H9 (cell line): ENCODE results near the gene ARMC9. TPM values are rescaled to one million over a fixed set of nuclear protein-coding genes. Genes with fewer than 3 reads are reported as not detected.

Source experiments
- DNase-seq: peaks from one replicate; pipeline ENCODE4 v3.0.0-alpha.2; 2017
- H2AFZ ChIP-seq: one replicate; pipeline ENCODE4 v1.6.1; 2013; ENCODE audit warnings: mild to moderate bottlenecking, low read length, control low read depth, moderate library complexity
- H2AK5ac ChIP-seq: 2 replicates; pipeline ENCODE4 v1.6.1; 2013; ENCODE audit warnings: low read length, control low read depth, mixed read lengths; ENCODE audit not compliant: insufficient read length
- H2BK120ac ChIP-seq: one replicate; pipeline ENCODE4 v1.6.1; 2013; ENCODE audit warnings: low read depth, mild to moderate bottlenecking, low read length, control low read depth, inconsistent platforms; ENCODE audit not compliant: poor library complexity, severe bottlenecking
- H2BK12ac ChIP-seq: 2 replicates; pipeline ENCODE4 v1.6.1; 2013; ENCODE audit warnings: low read length, control low read depth, mixed read lengths, low read depth; ENCODE audit not compliant: insufficient read length
- H2BK15ac ChIP-seq: 2 replicates; pipeline ENCODE4 v1.6.1; 2013; ENCODE audit warnings: low read depth, low read length, control low read depth
- H2BK20ac ChIP-seq: one replicate; pipeline ENCODE4 v1.6.1; 2013; ENCODE audit warnings: low read depth, mild to moderate bottlenecking, low read length, control low read depth, inconsistent platforms; ENCODE audit not compliant: poor library complexity, severe bottlenecking
- H2BK5ac ChIP-seq: 2 replicates; pipeline ENCODE4 v1.6.1; 2013; ENCODE audit warnings: low read length, control low read depth, mixed read lengths; ENCODE audit not compliant: insufficient read length
- H3K14ac ChIP-seq: 2 replicates; pipeline ENCODE4 v1.6.1; 2013; ENCODE audit warnings: low read length, control low read depth; ENCODE audit not compliant: insufficient read depth
- H3K18ac ChIP-seq: 2 replicates; pipeline ENCODE4 v1.6.1; 2013; ENCODE audit warnings: low read depth, mild to moderate bottlenecking, mixed read lengths, low read length, control low read depth; ENCODE audit not compliant: insufficient read length
- H3K23ac ChIP-seq: 2 replicates; pipeline ENCODE4 v1.6.1; 2013; ENCODE audit warnings: low read length, control low read depth, mixed read lengths, low read depth; ENCODE audit not compliant: insufficient read length
- H3K23me2 ChIP-seq: 2 replicates; pipeline ENCODE4 v1.6.1; 2013; ENCODE audit warnings: low read depth, mild to moderate bottlenecking, mixed read lengths, low read length, control low read depth; ENCODE audit not compliant: insufficient read length, poor library complexity, severe bottlenecking
- H3K27ac ChIP-seq: 2 replicates; pipeline ENCODE4 v1.5.1; 2013; ENCODE audit warnings: low read length, control low read depth, mixed read lengths, low read depth; ENCODE audit not compliant: insufficient read length
- H3K27me3 ChIP-seq: 2 replicates; pipeline ENCODE4 v1.6.1; 2013; ENCODE audit warnings: low read length, control low read depth, inconsistent platforms; ENCODE audit not compliant: insufficient read depth
- H3K4ac ChIP-seq: 2 replicates; pipeline ENCODE4 v1.6.1; 2013; ENCODE audit warnings: low read depth, mild to moderate bottlenecking, control low read depth, inconsistent platforms, low read length, moderate library complexity
- H3K4me1 ChIP-seq: 2 replicates; pipeline ENCODE4 v1.6.1; 2013; ENCODE audit warnings: low read length, control low read depth, inconsistent platforms; ENCODE audit not compliant: insufficient read depth
- H3K4me2 ChIP-seq: 2 replicates; pipeline ENCODE4 v1.6.1; 2013; ENCODE audit warnings: low read length, control low read depth, mixed read lengths; ENCODE audit not compliant: insufficient read length, insufficient read depth
- H3K56ac ChIP-seq: 2 replicates; pipeline ENCODE4 v1.6.1; 2013; ENCODE audit warnings: low read depth, mild to moderate bottlenecking, mixed read lengths, low read length, control low read depth; ENCODE audit not compliant: insufficient read length
- H3K79me1 ChIP-seq: 2 replicates; pipeline ENCODE4 v1.6.1; 2013; ENCODE audit warnings: low read depth, mild to moderate bottlenecking, moderate library complexity, low read length, control low read depth, inconsistent platforms; ENCODE audit not compliant: insufficient read depth, poor library complexity, severe bottlenecking
- H3K79me2 ChIP-seq: 2 replicates; pipeline ENCODE4 v1.6.1; 2013; ENCODE audit warnings: low read length, control low read depth, inconsistent platforms; ENCODE audit not compliant: insufficient read depth
- H3K9ac ChIP-seq: 2 replicates; pipeline ENCODE4 v1.6.1; 2013; ENCODE audit warnings: low read length, control low read depth, mixed read lengths; ENCODE audit not compliant: insufficient read length; ENCODE audit errors: extremely low read depth
- H3K9me3 ChIP-seq: one replicate; pipeline ENCODE4 v1.6.1; 2013; ENCODE audit warnings: low read depth, low read length, inconsistent platforms; ENCODE audit not compliant: control insufficient read depth
- H3T11ph ChIP-seq: one replicate; pipeline ENCODE4 v1.6.1; 2013; ENCODE audit warnings: mild to moderate bottlenecking, low read length, control low read depth, inconsistent platforms
- H4K20me1 ChIP-seq: one replicate; pipeline ENCODE4 v1.6.1; 2013; ENCODE audit not compliant: control insufficient read depth, insufficient read length, insufficient read depth
- H4K5ac ChIP-seq: 2 replicates; pipeline ENCODE4 v1.6.1; 2013; ENCODE audit warnings: low read depth, mild to moderate bottlenecking, mixed read lengths, low read length, control low read depth; ENCODE audit not compliant: insufficient read length
- H4K8ac ChIP-seq: replicated peaks from 2 replicates; pipeline ENCODE4 v1.6.1; 2013; ENCODE audit warnings: low read length, control low read depth, mixed read lengths, low read depth; ENCODE audit not compliant: insufficient read length
- H4K91ac ChIP-seq: 2 replicates; pipeline ENCODE4 v1.6.1; 2013; ENCODE audit warnings: low read depth, mild to moderate bottlenecking, moderate library complexity, mixed read lengths, low read length, control low read depth; ENCODE audit not compliant: insufficient read length
- H3K27ac Mint-ChIP-seq, 3 experiments: 2 replicates in 2 of 3; 3 replicates in 1 of 3; pipeline ENCODE4 v1.8.0; 2020 to 2021; ENCODE audit warnings: mixed read lengths in 3 of 3, mild to moderate bottlenecking in 1 of 3, moderate library complexity in 1 of 3
- H3K27me3 Mint-ChIP-seq: 2 replicates; pipeline ENCODE4 v1.8.0; 2021; ENCODE audit warnings: low read depth, mild to moderate bottlenecking, moderate library complexity, mixed read lengths
- H3K36me3 Mint-ChIP-seq, 3 experiments: 2 replicates in 2 of 3; 3 replicates in 1 of 3; pipeline ENCODE4 v1.8.0; 2020 to 2021; ENCODE audit warnings: low read depth in 3 of 3, mixed read lengths in 3 of 3; ENCODE audit not compliant: insufficient read depth in 1 of 3
- H3K4me1 Mint-ChIP-seq, 2 experiments: 2 replicates each; pipeline ENCODE4 v1.8.0; 2020; ENCODE audit warnings: mixed read lengths in 2 of 2
- H3K4me3 Mint-ChIP-seq, 2 experiments: 2 replicates in 1 of 2; 3 replicates in 1 of 2; pipeline ENCODE4 v1.8.0; 2020 to 2021; ENCODE audit warnings: mild to moderate bottlenecking in 2 of 2, mixed read lengths in 2 of 2, moderate library complexity in 1 of 2
- H3K9me3 Mint-ChIP-seq, 2 experiments: 2 replicates in 1 of 2; 3 replicates in 1 of 2; pipeline ENCODE4 v1.8.0; 2020; ENCODE audit warnings: mild to moderate bottlenecking in 2 of 2, mixed read lengths in 2 of 2, moderate library complexity in 1 of 2
- CTCF ChIP-seq: fragments of 200-600 bp; sonication (generic); conservative IDR thresholded peaks from 3 replicates; pipeline ENCODE4 v1.8.0; 2021; ENCODE audit warnings: antibody characterized with exemption, mild to moderate bottlenecking
- WGBS: extraction: QIAGEN DNeasy Blood & Tissue Kit; methylation state at CpG from one replicate; pipeline ENCODE4 v1.1.7; 2013; ENCODE audit warnings: missing lambda C conversion rate, low lambda C conversion rate, mixed read lengths; ENCODE audit not compliant: insufficient read length; ENCODE audit errors: extremely low coverage; 5-methylcytosine and 5-hydroxymethylcytosine counted together
- total RNA-seq: library from RNA; stranded (reverse); gene quantifications from 2 replicates; pipeline ENCODE4 v1.2.1, GENCODE V29; 2021

Gene ARMC9
- total RNA-seq, 1 experiment from 2014 or later, result 37.6 TPM

- no peak overlapping the region for H3K4me3 Mint-ChIP-seq
- Histone ChIP-seq H2AK5ac (no peak overlapping the region), H3K27me3 (no peaks in the 10 kb centered on the region), H3T11ph (no peak overlapping the region), H3K18ac (no peak overlapping the region), H3K79me2 (no peaks in the 10 kb centered on the region), H3K27ac (no peak overlapping the region), H3K79me1 (no peaks in the 10 kb centered on the region), H4K20me1 (no peaks in the 10 kb centered on the region), H2BK15ac (no peak overlapping the region), H2BK5ac (no peak overlapping the region), H2BK120ac (no peak overlapping the region), H2BK20ac (no peak overlapping the region), H3K4me1 (no peaks in the 10 kb centered on the region), H4K5ac (no peak overlapping the region), H3K4me2 (no peak overlapping the region), H3K4ac (no peak overlapping the region), H4K91ac (no peak overlapping the region), H3K9me3 (no peaks in the 10 kb centered on the region), H3K56ac (no peak overlapping the region), H2BK12ac (no peak overlapping the region), H2AFZ (no peak overlapping the region), H4K8ac (no peak overlapping the region), H3K23me2 (no peaks in the 10 kb centered on the region), H3K14ac (no peak overlapping the region), H3K23ac (no peak overlapping the region), H3K9ac (no peak overlapping the region)
- DNase-seq, result no peak
- H3K9me3 Mint-ChIP-seq, result no peaks in the 10 kb centered on the region
- WGBS, result no CpG with 5 or more reads among the region's 4 CpGs
- no peak for TF ChIP-seq CTCF
- no peaks in the 10 kb centered on the region for H3K4me1 Mint-ChIP-seq
- H3K36me3 Mint-ChIP-seq, result peaks cover 16 to 70% (median 36%) of the 10 kb centered on the region in 3 experiments; a peak in 6 of 7 replicates
- no peaks in the 10 kb centered on the region for H3K27me3 Mint-ChIP-seq
- no peak overlapping the region for H3K27ac Mint-ChIP-seq
Measured at GRCh38 chr2:231272991-231273390, 74.6 kb downstream of the ARMC9 start.
